H1 (cell line): ENCODE data around the gene ITM2B.

Experiments used
- ATF3 ChIP-seq: IDR thresholded peaks from 2 replicates; pipeline ENCODE4 v1.6.1; 2011; ENCODE audit warnings: low read depth, mild to moderate bottlenecking, low read length; ENCODE audit not compliant: insufficient read depth
- CHD1 ChIP-seq: IDR thresholded peaks from 2 replicates; pipeline ENCODE4 v1.6.1; 2012; ENCODE audit warnings: low read depth, low read length, improper control_type of control experiment
- CTCF ChIP-seq, 3 experiments: IDR thresholded peaks; 1 replicate in 2 of 3; 2 replicates in 1 of 3; pipeline versions ENCODE4 v1.5.1 to v1.6.1; 2011; ENCODE audit warnings: low read length in 3 of 3, mild to moderate bottlenecking in 3 of 3, inconsistent platforms in 2 of 3, low read depth in 1 of 3, moderate library complexity in 1 of 3; ENCODE audit not compliant: insufficient read depth in 1 of 3; ENCODE audit errors: control extremely low read depth in 1 of 3
- EGR1 ChIP-seq: IDR thresholded peaks from 2 replicates; pipeline ENCODE4 v1.6.1; 2011; ENCODE audit warnings: low read depth, low read length, borderline replicate concordance
- EP300 ChIP-seq, 2 experiments: IDR thresholded peaks; 1 replicate in 1 of 2; 2 replicates in 1 of 2; pipeline ENCODE4 v1.6.1; 2011 to 2012; ENCODE audit warnings: low read depth in 2 of 2, low read length in 2 of 2, mild to moderate bottlenecking in 2 of 2, borderline replicate concordance in 1 of 2, inconsistent platforms in 1 of 2, moderate library complexity in 1 of 2
- EZH2 ChIP-seq: fragments of 200-600 bp; sonication (generic); IDR thresholded peaks from 2 replicates; pipeline ENCODE4 v1.7.1; 2012; ENCODE audit warnings: low read depth, mild to moderate bottlenecking, moderate library complexity, low read length, inconsistent platforms; ENCODE audit not compliant: severe bottlenecking
- JUN ChIP-seq: IDR thresholded peaks from 2 replicates; pipeline ENCODE4 v1.6.1; 2011; ENCODE audit warnings: low read depth, mild to moderate bottlenecking, improper control_type of control experiment, low read length
- KDM1A ChIP-seq: fragments of 200-600, 300-600 bp; sonication (generic); IDR thresholded peaks from 2 replicates; pipeline ENCODE4 v1.7.1; 2016; ENCODE audit warnings: mild to moderate bottlenecking, low read length, borderline replicate concordance
- POLR2A ChIP-seq, 2 experiments: IDR thresholded peaks; 1 replicate in 1 of 2; 2 replicates in 1 of 2; pipeline ENCODE4 v1.6.1; 2011; ENCODE audit warnings: low read depth in 2 of 2, low read length in 2 of 2, mild to moderate bottlenecking in 2 of 2; ENCODE audit errors: control extremely low read depth in 1 of 2

GRCh38 chr13:48281556-48281955 is 48.5 kb downstream of the ITM2B start:
- TF ChIP-seq CTCF (IDR thresholded peaks at IDR 0.05; ENCODE audit: control extremely low read depth in 1 of 3, insufficient read depth in 1 of 3, low read depth in 1 of 3, low read length in 3 of 3) (no peak), EP300 (IDR thresholded peaks at IDR 0.05; ENCODE audit: borderline replicate concordance in 1 of 2, low read depth in 2 of 2, low read length in 2 of 2) (no peak), CHD1 (no peak), JUN (no peak), EGR1 (no peak), POLR2A (IDR thresholded peaks at IDR 0.05; ENCODE audit: control extremely low read depth in 1 of 2, low read depth in 2 of 2, low read length in 2 of 2) (no peak), EZH2 (no peak), ATF3 (no peak), KDM1A (no peak)
